ENCODE results near the gene CD2BP2. TPM values are rescaled to one million over a fixed set of nuclear protein-coding genes. Genes with fewer than 3 reads are reported as not detected.

The CD2BP2 gene
- total and polyA plus RNA-seq, 2 of the 13 experiments (the other 11 are each of a cell fraction or from before 2014, with no cell fraction given) = 24.9 to 54.6 TPM

- no peak for TF ChIP-seq BATF2 (CRISPR knock-in tag; IDR thresholded peaks at IDR 0.05)
- 0 out of 2 replicates have a peak, but pooled peaks have one; percentile 19 for TF ChIP-seq ZNF343 (CRISPR knock-in tag; IDR thresholded peaks at IDR 0.05)
- TF ChIP-seq, protein P1, sequence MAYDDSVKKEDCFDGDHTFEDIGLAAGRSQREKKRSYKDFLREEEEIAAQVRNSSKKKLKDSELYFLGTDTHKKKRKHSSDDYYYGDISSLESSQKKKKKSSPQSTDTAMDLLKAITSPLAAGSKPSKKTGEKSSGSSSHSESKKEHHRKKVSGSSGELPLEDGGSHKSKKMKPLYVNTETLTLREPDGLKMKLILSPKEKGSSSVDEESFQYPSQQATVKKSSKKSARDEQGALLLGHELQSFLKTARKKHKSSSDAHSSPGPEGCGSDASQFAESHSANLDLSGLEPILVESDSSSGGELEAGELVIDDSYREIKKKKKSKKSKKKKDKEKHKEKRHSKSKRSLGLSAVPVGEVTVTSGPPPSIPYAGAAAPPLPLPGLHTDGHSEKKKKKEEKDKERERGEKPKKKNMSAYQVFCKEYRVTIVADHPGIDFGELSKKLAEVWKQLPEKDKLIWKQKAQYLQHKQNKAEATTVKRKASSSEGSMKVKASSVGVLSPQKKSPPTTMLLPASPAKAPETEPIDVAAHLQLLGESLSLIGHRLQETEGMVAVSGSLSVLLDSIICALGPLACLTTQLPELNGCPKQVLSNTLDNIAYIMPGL (CRISPR knock-in tag; IDR thresholded peaks at IDR 0.05; ENCODE audit: borderline replicate concordance in 1 of 2, low read depth in 1 of 2) = no peak
- no peak for TF ChIP-seq ZNF20 (CRISPR knock-in tag; IDR thresholded peaks at IDR 0.05)
- no peak for TF ChIP-seq NAIF1 (CRISPR knock-in tag; IDR thresholded peaks at IDR 0.05; ENCODE audit: borderline replicate concordance)
- TF ChIP-seq, protein P2, sequence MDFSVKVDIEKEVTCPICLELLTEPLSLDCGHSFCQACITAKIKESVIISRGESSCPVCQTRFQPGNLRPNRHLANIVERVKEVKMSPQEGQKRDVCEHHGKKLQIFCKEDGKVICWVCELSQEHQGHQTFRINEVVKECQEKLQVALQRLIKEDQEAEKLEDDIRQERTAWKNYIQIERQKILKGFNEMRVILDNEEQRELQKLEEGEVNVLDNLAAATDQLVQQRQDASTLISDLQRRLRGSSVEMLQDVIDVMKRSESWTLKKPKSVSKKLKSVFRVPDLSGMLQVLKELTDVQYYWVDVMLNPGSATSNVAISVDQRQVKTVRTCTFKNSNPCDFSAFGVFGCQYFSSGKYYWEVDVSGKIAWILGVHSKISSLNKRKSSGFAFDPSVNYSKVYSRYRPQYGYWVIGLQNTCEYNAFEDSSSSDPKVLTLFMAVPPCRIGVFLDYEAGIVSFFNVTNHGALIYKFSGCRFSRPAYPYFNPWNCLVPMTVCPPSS (IDR thresholded peaks at IDR 0.05) = no peak
- TF ChIP-seq ZNF512B (CRISPR knock-in tag; IDR thresholded peaks at IDR 0.05; ENCODE audit: borderline replicate concordance) = peak; percentile 16; the same call in 1 of the 2 replicates
- TF ChIP-seq, protein P3, sequence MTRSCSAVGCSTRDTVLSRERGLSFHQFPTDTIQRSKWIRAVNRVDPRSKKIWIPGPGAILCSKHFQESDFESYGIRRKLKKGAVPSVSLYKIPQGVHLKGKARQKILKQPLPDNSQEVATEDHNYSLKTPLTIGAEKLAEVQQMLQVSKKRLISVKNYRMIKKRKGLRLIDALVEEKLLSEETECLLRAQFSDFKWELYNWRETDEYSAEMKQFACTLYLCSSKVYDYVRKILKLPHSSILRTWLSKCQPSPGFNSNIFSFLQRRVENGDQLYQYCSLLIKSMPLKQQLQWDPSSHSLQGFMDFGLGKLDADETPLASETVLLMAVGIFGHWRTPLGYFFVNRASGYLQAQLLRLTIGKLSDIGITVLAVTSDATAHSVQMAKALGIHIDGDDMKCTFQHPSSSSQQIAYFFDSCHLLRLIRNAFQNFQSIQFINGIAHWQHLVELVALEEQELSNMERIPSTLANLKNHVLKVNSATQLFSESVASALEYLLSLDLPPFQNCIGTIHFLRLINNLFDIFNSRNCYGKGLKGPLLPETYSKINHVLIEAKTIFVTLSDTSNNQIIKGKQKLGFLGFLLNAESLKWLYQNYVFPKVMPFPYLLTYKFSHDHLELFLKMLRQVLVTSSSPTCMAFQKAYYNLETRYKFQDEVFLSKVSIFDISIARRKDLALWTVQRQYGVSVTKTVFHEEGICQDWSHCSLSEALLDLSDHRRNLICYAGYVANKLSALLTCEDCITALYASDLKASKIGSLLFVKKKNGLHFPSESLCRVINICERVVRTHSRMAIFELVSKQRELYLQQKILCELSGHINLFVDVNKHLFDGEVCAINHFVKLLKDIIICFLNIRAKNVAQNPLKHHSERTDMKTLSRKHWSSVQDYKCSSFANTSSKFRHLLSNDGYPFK (CRISPR knock-in tag; IDR thresholded peaks at IDR 0.05; ENCODE audit: borderline replicate concordance) = peak; percentile 13; the same call in 1 of the 2 replicates
- peak; percentile 35; the same call in 1 of the 2 replicates for TF ChIP-seq MEIS2 (CRISPR knock-in tag; IDR thresholded peaks at IDR 0.05)
- peak; percentile 12; the same call in 1 of the 2 replicates for TF ChIP-seq FOSL2 (CRISPR knock-in tag; IDR thresholded peaks at IDR 0.05)
- no peak for TF ChIP-seq MXI1 (IDR thresholded peaks at IDR 0.05; ENCODE audit: borderline replicate concordance, low read depth, low read length)
- no peak for TF ChIP-seq IRF1 (CRISPR knock-in tag; IDR thresholded peaks at IDR 0.05; ENCODE audit: low read depth)
- TF ChIP-seq ZNF275 (CRISPR knock-in tag; IDR thresholded peaks at IDR 0.05; ENCODE audit: borderline replicate concordance) = 0 out of 2 replicates have a peak, but pooled peaks have one; percentile 21
- TF ChIP-seq PHF20 (CRISPR knock-in tag; IDR thresholded peaks at IDR 0.05) = peak; percentile 77
- TF ChIP-seq ZNF556 (CRISPR knock-in tag; IDR thresholded peaks at IDR 0.05; ENCODE audit: borderline replicate concordance) = no peak
- TF ChIP-seq ZNF614 (CRISPR knock-in tag; IDR thresholded peaks at IDR 0.05; ENCODE audit: borderline replicate concordance) = no peak
- TF ChIP-seq ZNF773 (CRISPR knock-in tag; IDR thresholded peaks at IDR 0.05; ENCODE audit: borderline replicate concordance) = no peak
Observed at GRCh38 chr16:30377812-30378235, 22.7 kb upstream of the CD2BP2 start (continued).
